Common myeloid progenitor, CD34-positive (primary cell): ENCODE measurements around the gene ARHGEF2.
A peak's percentile ranks its signal among the peaks of the same experiment; 100 is the strongest.

Source experiments
- CTCF ChIA-PET: fragments of 350-600 bp; sonication (Branson Sonifier 250); formaldehyde crosslinking; loops from one replicate; lab custom pipeline; 2021; ENCODE audit warnings: antibody characterized with exemption; lab: Charles Lee
- POLR2A ChIA-PET: fragments of 350-600 bp; sonication (Branson Sonifier 250); formaldehyde crosslinking; loops from one replicate; lab custom pipeline; 2021; ENCODE audit warnings: antibody characterized with exemption; lab: Charles Lee
- DNase-seq, 3 donors: peaks; one replicate each; pipeline versions ENCODE4 v3.0.0 to v3.0.0-alpha.2; 2013
- H3K27ac ChIP-seq, 2 experiments: 1 replicate in 1 of 2; 2 replicates in 1 of 2; pipeline ENCODE4 v1.7.0; 2013; ENCODE audit warnings: inconsistent platforms in 2 of 2, low read length in 2 of 2, mild to moderate bottlenecking in 2 of 2, low read depth in 1 of 2, moderate library complexity in 1 of 2; ENCODE audit not compliant: severe bottlenecking in 2 of 2, insufficient read depth in 1 of 2, poor library complexity in 1 of 2
- H3K27me3 ChIP-seq, 5 experiments: replicated peaks in 2 of 5; 1 replicate in 3 of 5; 2 replicates in 2 of 5; pipeline versions ENCODE4 v1.6.1 to v1.7.0; 2013; ENCODE audit warnings: low read length in 4 of 5, mild to moderate bottlenecking in 2 of 5, moderate library complexity in 2 of 5, inconsistent platforms in 1 of 5; ENCODE audit not compliant: insufficient read depth in 5 of 5, control insufficient read depth in 4 of 5
- H3K36me3 ChIP-seq, 4 experiments: 1 replicate in 2 of 4; 2 replicates in 2 of 4; pipeline versions ENCODE4 v1.6.1 to v1.7.0; 2013; ENCODE audit warnings: low read length in 3 of 4, control low read depth in 1 of 4, mild to moderate bottlenecking in 1 of 4; ENCODE audit not compliant: control insufficient read depth in 4 of 4, insufficient read depth in 4 of 4
- H3K4me1 ChIP-seq, 4 experiments: 1 replicate in 3 of 4; 2 replicates in 1 of 4; pipeline versions ENCODE4 v1.6.1 to v1.7.1; 2013; ENCODE audit warnings: low read length in 3 of 4, mild to moderate bottlenecking in 3 of 4, control low read depth in 1 of 4, inconsistent platforms in 1 of 4, moderate library complexity in 1 of 4; ENCODE audit not compliant: control insufficient read depth in 4 of 4, insufficient read depth in 4 of 4; ENCODE audit errors: control extremely low read depth in 1 of 4
- H3K4me3 ChIP-seq, 7 experiments: 1 replicate in 4 of 7; 2 replicates in 3 of 7; pipeline versions ENCODE4 v1.5.1 to v1.7.0; 2013; ENCODE audit warnings: mild to moderate bottlenecking in 7 of 7, low read length in 6 of 7, moderate library complexity in 6 of 7, inconsistent platforms in 2 of 7, low read depth in 2 of 7, control low read depth in 1 of 7; ENCODE audit not compliant: insufficient read depth in 4 of 7, control insufficient read depth in 1 of 7; ENCODE audit errors: extremely low read depth in 1 of 7
- H3K9me3 ChIP-seq, 5 experiments: 1 replicate in 4 of 5; 2 replicates in 1 of 5; pipeline versions ENCODE4 v1.6.1 to v1.7.1; 2013; ENCODE audit warnings: low read length in 4 of 5, mild to moderate bottlenecking in 2 of 5, inconsistent platforms in 1 of 5, low read depth in 1 of 5, moderate library complexity in 1 of 5; ENCODE audit not compliant: control insufficient read depth in 4 of 5, insufficient read depth in 2 of 5; ENCODE audit errors: control extremely low read depth in 1 of 5
- WGBS: methylation state at CpG from one replicate; pipeline ENCODE4 v1.1.5; 2013; ENCODE audit not compliant: insufficient coverage; 5-methylcytosine and 5-hydroxymethylcytosine counted together

The ARHGEF2 gene

GRCh38 chr1:155977690-155978324, 540 bp downstream of the ARHGEF2 start:
- H3K9me3 ChIP-seq, result no peaks in the 10 kb centered on the region
- POLR2A ChIA-PET, result interaction anchor here (0.6 to 4.9 kb wide), 6 partner anchors 10 to 215 kb away, joined by 3 to 60 read pairs (median 3); partner anchors contain the start of gene KHDC4
- peak overlapping the region; percentile 87 to 95 for H3K27ac ChIP-seq
- DNase-seq, result peak in 2 of 3 donors; percentile 26 to 27
- peaks cover 48 to 86% (median 83%) of the 10 kb centered on the region in 4 experiments for H3K4me1 ChIP-seq
- CTCF ChIA-PET, result interaction anchor here (0.9 to 12.5 kb wide), 8 partner anchors 12 to 40 kb away, joined by 4 to 208 read pairs (median 10); partner anchors contain the start of gene RXFP4
- H3K36me3 ChIP-seq, result peaks cover 0 to 14% (median 2%) of the 10 kb centered on the region in 4 experiments
- H3K4me3 ChIP-seq, result peak overlapping the region; percentile 79 to 99 (median 92)
- 0% methylated on average over 14 of the region's 52 CpGs for WGBS
- H3K27me3 ChIP-seq, result no peaks in the 10 kb centered on the region

GRCh38 chr1:155976913-155977689, 1.2 kb downstream of the ARHGEF2 start:
- CTCF ChIA-PET, result interaction anchor here (0.6 to 12.5 kb wide), 12 partner anchors 12 to 511 kb away, joined by 3 to 208 read pairs (median 6); partner anchors contain the start of gene RXFP4
- WGBS, result 0% methylated on average over 4 of the region's 5 CpGs
- no peaks in the 10 kb centered on the region for H3K9me3 ChIP-seq
- peak overlapping the region; percentile 79 to 99 (median 92) for H3K4me3 ChIP-seq
- H3K27me3 ChIP-seq, result no peaks in the 10 kb centered on the region
- POLR2A ChIA-PET, result interaction anchor here (0.9 to 4.9 kb wide), 6 partner anchors 9 to 43 kb away, joined by 3 to 60 read pairs (median 6); partner anchors contain the start of gene KHDC4
- peaks cover 51 to 87% (median 84%) of the 10 kb centered on the region in 4 experiments for H3K4me1 ChIP-seq
- H3K27ac ChIP-seq, result peak overlapping the region; percentile 87 to 95
- peak in 1 of 3 donors; percentile 31 for DNase-seq
- H3K36me3 ChIP-seq, result peaks cover 0 to 21% (median 4%) of the 10 kb centered on the region in 4 experiments

- Histone ChIP-seq H3K27ac (peak overlapping the region; percentile 87 to 95), H3K27me3 (no peaks in the 10 kb centered on the region), H3K4me3 (peak overlapping the region; percentile 79 to 99 (median 92)), H3K9me3 (no peaks in the 10 kb centered on the region), H3K4me1 (peaks cover 46 to 87% (median 84%) of the 10 kb centered on the region in 4 experiments), H3K36me3 (peaks cover 0 to 24% (median 5%) of the 10 kb centered on the region in 4 experiments)
- DNase-seq, result peak; percentile 86 to 96 (median 96)
- ChIA-PET POLR2A (interaction anchor here (1.5 to 4.9 kb wide), 4 partner anchors 8 to 42 kb away, joined by 4 to 60 read pairs (median 8); partner anchors contain the start of gene KHDC4), CTCF (interaction anchor here (0.6 to 12.5 kb wide), 12 partner anchors 8 to 512 kb away, joined by 3 to 208 read pairs (median 4); partner anchors contain the start of gene RXFP4)
- WGBS, result 0% methylated on average over 10 of the region's 14 CpGs
Observed at GRCh38 chr1:155976062-155976912, 2.1 kb downstream of the ARHGEF2 start.

- no peak for DNase-seq
- peaks cover 0 to 24% (median 5%) of the 10 kb centered on the region in 4 experiments for H3K36me3 ChIP-seq
- peaks cover 40 to 87% (median 84%) of the 10 kb centered on the region in 4 experiments for H3K4me1 ChIP-seq
- H3K27ac ChIP-seq, result peak overlapping the region; percentile 87 to 95
- no peaks in the 10 kb centered on the region for H3K27me3 ChIP-seq
- ChIA-PET POLR2A (interaction anchor here (0.7 to 4.9 kb wide), 5 partner anchors 8 to 41 kb away, joined by 3 to 60 read pairs (median 8); partner anchors contain the start of gene KHDC4), CTCF (interaction anchor here (0.9 to 12.5 kb wide), 10 partner anchors 9 to 38 kb away, joined by 3 to 208 read pairs (median 4); no protein-coding TSS in a partner anchor)
- no peaks in the 10 kb centered on the region for H3K9me3 ChIP-seq
- WGBS, result 0% methylated on average over 4 of the region's 4 CpGs
- peak overlapping the region; percentile 79 to 99 (median 92) for H3K4me3 ChIP-seq
Observed at GRCh38 chr1:155975375-155976061, 2.8 kb downstream of the ARHGEF2 start.

GRCh38 chr1:155974208-155975115, 3.9 kb downstream of the ARHGEF2 start:
- Histone ChIP-seq H3K27me3 (no peaks in the 10 kb centered on the region), H3K4me1 (peaks cover 41 to 87% (median 84%) of the 10 kb centered on the region in 4 experiments), H3K9me3 (no peaks in the 10 kb centered on the region), H3K4me3 (peak overlapping the region; percentile 79 to 99 (median 92)), H3K36me3 (peaks cover 0 to 33% (median 11%) of the 10 kb centered on the region in 4 experiments), H3K27ac (peak overlapping the region; percentile 87 to 95)
- ChIA-PET CTCF (interaction anchor here (1.0 to 12.5 kb wide), 8 partner anchors 8 to 37 kb away, joined by 3 to 208 read pairs (median 6); no protein-coding TSS in a partner anchor), POLR2A (interaction anchor here (0.7 to 4.9 kb wide), 3 partner anchors 6 to 13 kb away, joined by 3 to 60 read pairs (median 3); no protein-coding TSS in a partner anchor)
- 39% methylated on average over 10 of the region's 13 CpGs for WGBS
- no peak for DNase-seq
